Trophoblast cell (in vitro differentiated cells and primary cell): ENCODE measurements around the gene MX1.
A peak's percentile ranks its signal among the peaks of the same experiment; 100 is the strongest.

Source experiments
- DNase-seq, 2 donors: peaks; one replicate each; pipeline ENCODE4 v3.0.0-alpha.2; 2016
- H2AFZ ChIP-seq: 2 replicates; pipeline ENCODE4 v1.6.1; 2013; ENCODE audit warnings: low read length, moderate library complexity, mild to moderate bottlenecking; ENCODE audit not compliant: insufficient read depth, poor library complexity
- H2AK5ac ChIP-seq: 2 replicates; pipeline ENCODE4 v1.6.1; 2013; ENCODE audit warnings: mild to moderate bottlenecking, low read length
- H2BK120ac ChIP-seq: 2 replicates; pipeline ENCODE4 v1.6.1; 2013; ENCODE audit warnings: low read length, mild to moderate bottlenecking, moderate library complexity; ENCODE audit not compliant: insufficient read depth, poor library complexity
- H2BK12ac ChIP-seq: 2 replicates; pipeline ENCODE4 v1.6.1; 2013; ENCODE audit warnings: mild to moderate bottlenecking, low read length, moderate library complexity
- H2BK5ac ChIP-seq: 2 replicates; pipeline ENCODE4 v1.6.1; 2013; ENCODE audit warnings: low read length, low read depth, moderate library complexity, mild to moderate bottlenecking; ENCODE audit not compliant: poor library complexity
- H3K14ac ChIP-seq: 2 replicates; pipeline ENCODE4 v1.6.1; 2013; ENCODE audit warnings: mild to moderate bottlenecking, low read length
- H3K18ac ChIP-seq: 2 replicates; pipeline ENCODE4 v1.6.1; 2013; ENCODE audit warnings: mild to moderate bottlenecking, low read length
- H3K23ac ChIP-seq: 2 replicates; pipeline ENCODE4 v1.6.1; 2013; ENCODE audit warnings: low read length
- H3K27ac ChIP-seq: 2 replicates; pipeline ENCODE4 v1.5.1; 2013; ENCODE audit warnings: low read depth, mild to moderate bottlenecking, inconsistent platforms, low read length, moderate library complexity
- H3K27me3 ChIP-seq: 2 replicates; pipeline ENCODE4 v1.6.1; 2013; ENCODE audit warnings: inconsistent platforms, mild to moderate bottlenecking, low read length, moderate library complexity; ENCODE audit not compliant: insufficient read depth
- H3K36me3 ChIP-seq, 2 experiments: 1 replicate in 1 of 2; 2 replicates in 1 of 2; pipeline ENCODE4 v1.6.1; 2013; ENCODE audit warnings: low read length in 2 of 2, mild to moderate bottlenecking in 2 of 2, moderate library complexity in 1 of 2; ENCODE audit not compliant: insufficient read depth in 2 of 2, control insufficient read depth in 1 of 2
- H3K4ac ChIP-seq: 2 replicates; pipeline ENCODE4 v1.6.1; 2013; ENCODE audit warnings: low read depth, mild to moderate bottlenecking, low read length, moderate library complexity
- H3K4me1 ChIP-seq, 2 experiments: 1 replicate in 1 of 2; 2 replicates in 1 of 2; pipeline ENCODE4 v1.6.1; 2013; ENCODE audit warnings: low read length in 2 of 2, mild to moderate bottlenecking in 2 of 2, moderate library complexity in 1 of 2; ENCODE audit not compliant: insufficient read depth in 2 of 2, control insufficient read depth in 1 of 2
- H3K4me2 ChIP-seq: 2 replicates; pipeline ENCODE4 v1.6.1; 2013; ENCODE audit warnings: inconsistent platforms, mild to moderate bottlenecking, low read length, moderate library complexity
- H3K4me3 ChIP-seq: 2 replicates; pipeline ENCODE4 v1.5.1; 2013; ENCODE audit warnings: mild to moderate bottlenecking, low read depth, low read length, inconsistent platforms
- H3K79me1 ChIP-seq: one replicate; pipeline ENCODE4 v1.6.1; 2013; ENCODE audit warnings: low read length
- H3K79me2 ChIP-seq: 2 replicates; pipeline ENCODE4 v1.6.1; 2013; ENCODE audit warnings: low read length, mild to moderate bottlenecking; ENCODE audit not compliant: control insufficient read depth, insufficient read depth, poor library complexity
- H3K9ac ChIP-seq: 2 replicates; pipeline ENCODE4 v1.6.1; 2013; ENCODE audit warnings: mild to moderate bottlenecking, low read length
- H3K9me3 ChIP-seq: 2 replicates; pipeline ENCODE4 v1.6.1; 2013; ENCODE audit warnings: low read depth, mild to moderate bottlenecking, control low read depth, inconsistent platforms, low read length; ENCODE audit not compliant: insufficient read depth
- H4K12ac ChIP-seq: 2 replicates; pipeline ENCODE4 v1.6.1; 2013; ENCODE audit warnings: low read depth, mild to moderate bottlenecking, low read length, moderate library complexity
- H4K8ac ChIP-seq: 2 replicates; pipeline ENCODE4 v1.6.1; 2013; ENCODE audit warnings: low read depth, mild to moderate bottlenecking, low read length, moderate library complexity
- H4K91ac ChIP-seq: one replicate; pipeline ENCODE4 v1.6.1; 2013; ENCODE audit warnings: low read depth, mild to moderate bottlenecking, low read length, moderate library complexity
- WGBS: extraction: QIAGEN DNeasy Blood & Tissue Kit; methylation state at CpG from one replicate; pipeline ENCODE4 v1.1.7; 2013; ENCODE audit warnings: missing lambda C conversion rate; ENCODE audit not compliant: insufficient read length, insufficient coverage; ENCODE audit errors: extremely low coverage; 5-methylcytosine and 5-hydroxymethylcytosine counted together

Gene MX1

GRCh38 chr21:41494242-41494641 is 68.2 kb downstream of the MX1 start:
- Histone ChIP-seq H3K27me3 (no peaks in the 10 kb centered on the region), H2BK120ac (no peak overlapping the region), H2AFZ (no peak overlapping the region), H3K9me3 (no peaks in the 10 kb centered on the region), H3K79me1 (no peaks in the 10 kb centered on the region), H2BK12ac (no peak overlapping the region), H3K4ac (no peak overlapping the region), H3K79me2 (no peaks in the 10 kb centered on the region), H4K91ac (no peak overlapping the region), H4K8ac (no peak overlapping the region), H3K4me2 (no peak overlapping the region), H3K27ac (no peak overlapping the region), H3K18ac (no peak overlapping the region), H3K9ac (no peak overlapping the region), H3K14ac (no peak overlapping the region), H3K4me3 (no peak overlapping the region), H2BK5ac (no peak overlapping the region), H2AK5ac (no peak overlapping the region), H4K12ac (no peak overlapping the region), H3K36me3 (no peaks in the 10 kb centered on the region), H3K4me1 (peaks cover 0 to 3% of the 10 kb centered on the region in 2 experiments), H3K23ac (no peak overlapping the region)
- DNase-seq: no peak
- no CpG with 5 or more reads among the region's 16 CpGs for WGBS

GRCh38 chr21:41497008-41497407 is 71.0 kb downstream of the MX1 start:
- no CpG with 5 or more reads among the region's 6 CpGs for WGBS
- Histone ChIP-seq H2BK5ac (no peak overlapping the region), H3K18ac (no peak overlapping the region), H3K79me1 (no peaks in the 10 kb centered on the region), H4K8ac (no peak overlapping the region), H3K9ac (no peak overlapping the region), H2BK120ac (no peak overlapping the region), H2AK5ac (no peak overlapping the region), H2AFZ (no peak overlapping the region), H3K36me3 (no peaks in the 10 kb centered on the region), H3K27ac (no peak overlapping the region), H3K9me3 (no peaks in the 10 kb centered on the region), H3K4ac (no peak overlapping the region), H4K12ac (no peak overlapping the region), H4K91ac (no peak overlapping the region), H3K27me3 (no peaks in the 10 kb centered on the region), H2BK12ac (no peak overlapping the region), H3K14ac (no peak overlapping the region), H3K4me3 (no peak overlapping the region), H3K79me2 (no peaks in the 10 kb centered on the region), H3K4me1 (peaks cover 0 to 3% of the 10 kb centered on the region in 2 experiments), H3K23ac (no peak overlapping the region), H3K4me2 (no peak overlapping the region)
- DNase-seq: peak in 1 of 2 donors; percentile 22

DNA sequence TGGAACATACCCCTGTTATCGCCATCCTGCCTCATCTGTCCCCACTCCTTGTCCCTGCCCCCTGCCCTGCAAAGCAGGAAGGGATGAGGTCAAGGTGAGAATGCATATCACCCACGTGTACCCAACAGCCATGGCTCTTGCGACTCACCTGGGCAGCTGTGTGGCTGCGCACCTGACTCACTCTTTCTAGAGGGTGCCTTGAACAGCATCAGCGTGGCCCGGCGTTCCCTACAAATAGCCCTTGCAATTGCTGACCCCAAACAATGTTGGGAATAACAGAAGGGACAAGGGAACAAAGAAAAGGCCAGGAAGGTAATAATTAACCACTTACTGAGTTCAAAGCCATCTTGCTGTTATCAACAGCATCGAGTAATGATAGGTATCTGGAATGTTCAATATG is 71.7 kb downstream of the MX1 start:
- Histone ChIP-seq H3K4ac (no peak overlapping the region), H3K27me3 (no peaks in the 10 kb centered on the region), H3K4me3 (no peak overlapping the region), H3K4me2 (no peak overlapping the region), H2BK12ac (no peak overlapping the region), H4K8ac (no peak overlapping the region), H3K27ac (no peak overlapping the region), H3K79me2 (no peaks in the 10 kb centered on the region), H3K14ac (no peak overlapping the region), H2BK5ac (no peak overlapping the region), H3K79me1 (no peaks in the 10 kb centered on the region), H3K23ac (no peak overlapping the region), H3K18ac (no peak overlapping the region), H3K36me3 (no peaks in the 10 kb centered on the region), H2BK120ac (no peak overlapping the region), H4K91ac (no peak overlapping the region), H3K9ac (no peak overlapping the region), H3K9me3 (peaks cover 1% of the 10 kb centered on the region), H4K12ac (no peak overlapping the region), H2AK5ac (no peak overlapping the region), H2AFZ (no peak overlapping the region), H3K4me1 (peaks cover 0 to 3% of the 10 kb centered on the region in 2 experiments)
- DNase-seq: no peak
- no CpG with 5 or more reads among the region's 8 CpGs for WGBS

DNA sequence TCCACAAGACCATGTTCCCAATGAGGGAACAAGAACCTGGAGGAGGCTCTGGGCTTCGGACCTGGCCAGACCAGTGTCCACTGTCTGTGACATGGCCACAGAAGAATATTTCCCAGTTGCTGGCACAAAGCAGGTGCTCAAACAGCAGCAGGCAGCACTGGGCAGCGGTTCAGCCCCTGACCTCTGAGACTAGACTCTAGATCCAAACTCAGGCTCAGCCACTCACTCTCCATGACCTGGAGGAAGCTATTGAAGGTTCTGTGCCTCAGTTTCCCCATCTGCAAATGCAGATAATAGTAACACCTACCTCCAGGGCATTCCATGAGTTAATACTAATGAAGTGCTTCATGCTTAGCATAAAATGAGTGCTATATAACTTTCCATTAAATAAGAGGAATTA is 73.9 kb downstream of the MX1 start:
- no peaks in the 10 kb centered on the region for H3K79me2 ChIP-seq
- H2BK5ac ChIP-seq: no peak overlapping the region
- no peak overlapping the region for H3K23ac ChIP-seq
- H3K4me3 ChIP-seq: no peak overlapping the region
- H3K18ac ChIP-seq: no peak overlapping the region
- no peaks in the 10 kb centered on the region for H3K36me3 ChIP-seq
- H3K27me3 ChIP-seq: no peaks in the 10 kb centered on the region
- H3K9ac ChIP-seq: no peak overlapping the region
- no peaks in the 10 kb centered on the region for H3K79me1 ChIP-seq
- peaks cover 1% of the 10 kb centered on the region for H3K9me3 ChIP-seq
- H2BK12ac ChIP-seq: no peak overlapping the region
- no peak overlapping the region for H3K14ac ChIP-seq
- no peak overlapping the region for H3K4me2 ChIP-seq
- H4K91ac ChIP-seq: no peak overlapping the region
- H2AK5ac ChIP-seq: no peak overlapping the region
- no peak overlapping the region for H2AFZ ChIP-seq
- peaks cover 0 to 3% of the 10 kb centered on the region in 2 experiments for H3K4me1 ChIP-seq
- WGBS: no CpG with 5 or more reads among the region's 2 CpGs
- H3K4ac ChIP-seq: no peak overlapping the region
- no peak overlapping the region for H4K12ac ChIP-seq
- H4K8ac ChIP-seq: no peak overlapping the region
- H2BK120ac ChIP-seq: no peak overlapping the region
- no peak for DNase-seq
- H3K27ac ChIP-seq: no peak overlapping the region
